Fibroblast of lung (primary cell): ENCODE results near the gene PFKP. TPM values are rescaled to one million over a fixed set of nuclear protein-coding genes. Genes with fewer than 3 reads are reported as not detected.
A peak's percentile ranks its signal among the peaks of the same experiment; 100 is the strongest.

ENCODE experiments used
- DNase-seq, 2 donors: peaks; one replicate each; pipeline versions ENCODE4 v3.0.0 to v3.0.0-alpha.2; 2010; ENCODE audit warnings: low read depth in 2 of 2
- H2AFZ ChIP-seq: 2 replicates; pipeline ENCODE4 v1.5.1; 2012; ENCODE audit warnings: low read length, control low read depth, inconsistent platforms
- H3K27ac ChIP-seq: 2 replicates; pipeline ENCODE4 v1.5.1; 2011; ENCODE audit warnings: low read length, control low read depth; ENCODE audit not compliant: insufficient read depth
- H3K27me3 ChIP-seq: 2 replicates; pipeline ENCODE4 v1.5.1; 2011; ENCODE audit warnings: mild to moderate bottlenecking, low read length; ENCODE audit not compliant: control insufficient read depth, insufficient read depth
- H3K36me3 ChIP-seq: 2 replicates; pipeline ENCODE4 v1.5.1; 2011; ENCODE audit warnings: low read length; ENCODE audit not compliant: control insufficient read depth, insufficient read depth
- H3K4me1 ChIP-seq: 2 replicates; pipeline ENCODE4 v1.5.1; 2011; ENCODE audit warnings: low read length; ENCODE audit not compliant: control insufficient read depth, insufficient read depth; ENCODE audit errors: extremely low read depth
- H3K4me2 ChIP-seq: 2 replicates; pipeline ENCODE4 v1.5.1; 2011; ENCODE audit warnings: low read length, control low read depth; ENCODE audit not compliant: insufficient read depth; ENCODE audit errors: extremely low read depth
- H3K4me3 ChIP-seq, 4 experiments: fragments of 200-600 bp in 1 of 4; sonication (generic) in 1 of 4; replicated peaks in 1 of 4; 2 replicates each; pipeline ENCODE4 v1.5.1; 2011 to 2016; ENCODE audit warnings: low read length in 4 of 4, low read depth in 3 of 4, mild to moderate bottlenecking in 3 of 4, control low read depth in 2 of 4, inconsistent platforms in 1 of 4, mixed read lengths in 1 of 4; ENCODE audit not compliant: insufficient read depth in 1 of 4; ENCODE audit errors: control extremely low read depth in 1 of 4
- H3K79me2 ChIP-seq: 2 replicates; pipeline ENCODE4 v1.5.1; 2012; ENCODE audit warnings: mild to moderate bottlenecking, low read length, inconsistent platforms; ENCODE audit not compliant: control insufficient read depth, insufficient read depth
- H3K9ac ChIP-seq: 2 replicates; pipeline ENCODE4 v1.5.1; 2011; ENCODE audit warnings: mild to moderate bottlenecking, low read length, control low read depth; ENCODE audit not compliant: insufficient read depth
- H3K9me3 ChIP-seq: 2 replicates; pipeline ENCODE4 v1.5.1; 2012; ENCODE audit warnings: low read depth, low read length; ENCODE audit not compliant: control insufficient read depth, insufficient read depth
- H4K20me1 ChIP-seq: 2 replicates; pipeline ENCODE4 v1.5.1; 2011; ENCODE audit warnings: low read length; ENCODE audit not compliant: control insufficient read depth, insufficient read depth; ENCODE audit errors: extremely low read depth
- CTCF ChIP-seq, 2 donors: IDR thresholded peaks in 1 of 2; conservative IDR thresholded peaks in 1 of 2; 1 replicate in 1 of 2; 2 replicates in 1 of 2; pipeline ENCODE4 v1.5.1; 2011 to 2012; ENCODE audit warnings: low read length in 2 of 2, control low read depth in 1 of 2, inconsistent platforms in 1 of 2, low read depth in 1 of 2, mild to moderate bottlenecking in 1 of 2
- EZH2 ChIP-seq: IDR thresholded peaks from 2 replicates; pipeline ENCODE4 v1.5.1; 2012; ENCODE audit warnings: low read length, control low read depth, mild to moderate bottlenecking; ENCODE audit errors: missing control alignments
- polyA plus RNA-seq, 2 donors: library from polyadenylated mRNA; depleted of rRNA in 1 of 2; stranded (reverse) in 1 of 2; unstranded in 1 of 2; fragments of >200 nt; gene quantifications; 2 replicates each; pipeline ENCODE4 v1.2.1, GENCODE V29; 2011 to 2012; ENCODE audit warnings: missing spikeins in 1 of 2
- total RNA-seq: library from RNA; depleted of rRNA; stranded (reverse); fragments of >200 nt; gene quantifications from 2 replicates; pipeline ENCODE4 v1.2.1, GENCODE V29; 2014

Gene PFKP
- total and polyA plus RNA-seq, 2 donors (not counting 1 experiment from before 2014, with no cell fraction given): 74.3 to 90.3 TPM

- Histone ChIP-seq H3K36me3 (peaks cover 7% of the 10 kb centered on the region), H3K4me2 (peak overlapping the region; percentile 15), H2AFZ (peak overlapping the region; percentile 53), H3K9me3 (no peaks in the 10 kb centered on the region), H3K27ac (peak overlapping the region; percentile 77), H3K4me1 (peaks cover 12% of the 10 kb centered on the region), H3K9ac (peak overlapping the region; percentile 63), H3K27me3 (peaks cover 2% of the 10 kb centered on the region), H3K79me2 (peaks cover 49% of the 10 kb centered on the region), H4K20me1 (no peaks in the 10 kb centered on the region), H3K4me3 (peak overlapping the region; percentile 72 to 92 (median 80))
- no peak for TF ChIP-seq CTCF (conservative IDR thresholded peaks at IDR 0.05 in 1 of 2, IDR thresholded peaks at IDR 0.05 in 1 of 2; ENCODE audit: low read depth in 1 of 2, low read length in 2 of 2)
- TF ChIP-seq EZH2: no peak
- DNase-seq: no peak
These were observed 471 bp downstream of the PFKP start for GRCh38 chr10:3067859-3068179.

- Histone ChIP-seq H3K9me3 (no peaks in the 10 kb centered on the region), H3K9ac (peak overlapping the region; percentile 63), H3K27me3 (peaks cover 2% of the 10 kb centered on the region), H2AFZ (peak overlapping the region; percentile 16), H3K4me2 (peak overlapping the region; percentile 72), H3K79me2 (peaks cover 54% of the 10 kb centered on the region), H3K27ac (peak overlapping the region; percentile 77), H3K4me1 (peaks cover 12% of the 10 kb centered on the region), H3K36me3 (peaks cover 7% of the 10 kb centered on the region), H3K4me3 (peak overlapping the region; percentile 72 to 92 (median 80)), H4K20me1 (no peaks in the 10 kb centered on the region)
- peak; percentile 37 to 45 for TF ChIP-seq CTCF (conservative IDR thresholded peaks at IDR 0.05 in 1 of 2, IDR thresholded peaks at IDR 0.05 in 1 of 2; ENCODE audit: low read depth in 1 of 2, low read length in 2 of 2)
- no peak for TF ChIP-seq EZH2
- peak; percentile 63 to 75 for DNase-seq
These were observed 1.0 kb downstream of the PFKP start for GRCh38 chr10:3068201-3068967.

- Histone ChIP-seq H3K9ac (peak overlapping the region; percentile 63), H3K27me3 (no peaks in the 10 kb centered on the region), H3K9me3 (no peaks in the 10 kb centered on the region), H3K27ac (peak overlapping the region; percentile 77), H3K36me3 (peaks cover 7% of the 10 kb centered on the region), H3K79me2 (peaks cover 62% of the 10 kb centered on the region), H3K4me3 (peak overlapping the region; percentile 72 to 92 (median 80)), H4K20me1 (no peaks in the 10 kb centered on the region), H2AFZ (peak overlapping the region; percentile 49), H3K4me1 (peaks cover 12% of the 10 kb centered on the region), H3K4me2 (peak overlapping the region; percentile 96)
- TF ChIP-seq CTCF (conservative IDR thresholded peaks at IDR 0.05 in 1 of 2, IDR thresholded peaks at IDR 0.05 in 1 of 2; ENCODE audit: low read depth in 1 of 2, low read length in 2 of 2) (no peak), EZH2 (no peak)
- peak; percentile 30 to 35 for DNase-seq
These were observed 1.8 kb downstream of the PFKP start for GRCh38 chr10:3068968-3069737.
